K562 (cell line): ENCODE data around the gene CCDC187. TPM values are rescaled to one million over a fixed set of nuclear protein-coding genes. Genes with fewer than 3 reads are reported as not detected.

Source experiments
- E2F3 ChIP-seq: fragments of 250-450 bp; sonication (Bioruptor Pico); IDR thresholded peaks from 2 replicates; pipeline ENCODE4 v1.4.0; 2020; ENCODE audit warnings: mild to moderate bottlenecking
- ELF2 ChIP-seq: fragments of 250-450 bp; sonication (Bioruptor Pico); IDR thresholded peaks from 2 replicates; pipeline ENCODE4 v1.5.0; 2021; ENCODE audit warnings: mild to moderate bottlenecking
- EP300 ChIP-seq: IDR thresholded peaks from 2 replicates; pipeline ENCODE4 v1.6.1; 2012; ENCODE audit warnings: low read length, improper control_type of control experiment
- ESRRB ChIP-seq: fragments of 250-450 bp; sonication (Bioruptor Pico); IDR thresholded peaks from 2 replicates; pipeline ENCODE4 v1.5.0; 2020; ENCODE audit warnings: mild to moderate bottlenecking, moderate library complexity, borderline replicate concordance
- HIVEP1 ChIP-seq: fragments of 250-450 bp; sonication (Bioruptor Pico); IDR thresholded peaks from 2 replicates; pipeline ENCODE4 v1.4.0; 2020; ENCODE audit warnings: mild to moderate bottlenecking
- HLTF ChIP-seq: fragments of 450-650 bp; IDR thresholded peaks from 2 replicates; pipeline ENCODE4 v1.6.1; 2016
- KDM1A ChIP-seq, 2 experiments: fragments of 450-650 bp; IDR thresholded peaks; 2 replicates each; pipeline ENCODE4 v1.6.1; 2016; ENCODE audit warnings: mild to moderate bottlenecking in 2 of 2
- KLF1 ChIP-seq: fragments of 450-650 bp; IDR thresholded peaks from 2 replicates; pipeline ENCODE4 v1.6.1; 2016; ENCODE audit warnings: missing genetic modification characterization, missing compliant biosample characterization
- MBD2 ChIP-seq: sonication (generic); IDR thresholded peaks from 2 replicates; pipeline ENCODE4 v1.6.1; 2016; ENCODE audit warnings: low read depth, borderline replicate concordance
- MCM2 ChIP-seq: fragments of 450-650 bp; IDR thresholded peaks from 2 replicates; pipeline ENCODE4 v1.6.1; 2017; ENCODE audit warnings: low read depth, mild to moderate bottlenecking
- NCOA2 ChIP-seq, 2 experiments: fragments of 450-650 bp; IDR thresholded peaks; 2 replicates each; pipeline ENCODE4 v1.6.1; 2018; ENCODE audit warnings: mild to moderate bottlenecking in 2 of 2, moderate library complexity in 1 of 2; ENCODE audit not compliant: partially characterized antibody in 2 of 2
- SRSF7 ChIP-seq: fragments of 200-400 bp; formaldehyde crosslinking; optimal IDR thresholded peaks from 2 replicates; pipeline ENCODE3; 2017; ENCODE audit warnings: mild to moderate bottlenecking, low read depth, low read length
- ZFP36 ChIP-seq: fragments of 150-350 bp; IDR thresholded peaks from 2 replicates; pipeline ENCODE4 v1.6.1; 2018; ENCODE audit warnings: low read length, low read depth; ENCODE audit not compliant: partially characterized antibody
- ZFP91 ChIP-seq: sonication (generic); formaldehyde crosslinking; IDR thresholded peaks from 2 replicates; pipeline ENCODE4 v1.8.0; 2022; ENCODE audit warnings: mild to moderate bottlenecking, missing genetic modification reagents
- ZKSCAN8 ChIP-seq: fragments of 200-800 bp; sonication (Bioruptor generic); IDR thresholded peaks from 2 replicates; pipeline ENCODE4 v1.6.1; 2016; ENCODE audit warnings: missing genetic modification characterization, missing compliant biosample characterization
- ZNF695 ChIP-seq: fragments of 450-650 bp; formaldehyde crosslinking; IDR thresholded peaks from 2 replicates; pipeline ENCODE4 v1.4.0; 2020; ENCODE audit warnings: mild to moderate bottlenecking, moderate library complexity
- ZNF764 ChIP-seq: fragments of 250-450 bp; sonication (Bioruptor Pico); IDR thresholded peaks from 2 replicates; pipeline ENCODE4 v1.4.0; 2020; ENCODE audit warnings: low read depth, mild to moderate bottlenecking, moderate library complexity
- polyA plus RNA-seq, 8 experiments: library from polyadenylated mRNA; depleted of rRNA in 4 of 8; stranded (reverse) in 5 of 8; unstranded in 3 of 8; fragments of >200 nt; fragmentation: Nextera tagmentation in 2 of 8; fragmentation: Illumina TruSeq in 1 of 8; extraction: Ambion mirVana in 2 of 8; extraction: Trizol in 1 of 8; gene quantifications; 2 replicates each; pipeline versions ENCODE4 v1.2.1 to v1.2.3, GENCODE V29; 2011 to 2014; ENCODE audit warnings: inconsistent platforms in 1 of 8, missing spikeins in 1 of 8
- total RNA-seq, 7 experiments: library from RNA; depleted of rRNA in 6 of 7; stranded (reverse); fragments of >200 nt in 6 of 7; fragmentation: Illumina TruSeq in 2 of 7; extraction: Trizol in 2 of 7; gene quantifications; 2 replicates each; pipeline versions ENCODE4 v1.2.1 to v1.2.3, GENCODE V29; 2011 to 2021; ENCODE audit warnings: low replicate concordance in 1 of 7
- TF ChIP-seq, protein P1 (sequence below): fragments of 450-650 bp; IDR thresholded peaks from 2 replicates; pipeline ENCODE4 v1.6.1; 2016
- TF ChIP-seq, protein P2 (sequence below): fragments of 250-450 bp; sonication (Bioruptor Pico); IDR thresholded peaks from 2 replicates; pipeline ENCODE4 v1.5.1; 2021; ENCODE audit warnings: mild to moderate bottlenecking
- TF ChIP-seq, protein P3 (sequence below): fragments of 450-650 bp; conservative IDR thresholded peaks from 2 replicates; pipeline ENCODE4 v1.6.1; 2016; ENCODE audit warnings: missing genetic modification characterization, low read depth, mild to moderate bottlenecking, control low read depth, missing compliant biosample characterization
- TF ChIP-seq, protein P4 (sequence below): fragments of 450-650 bp; IDR thresholded peaks from 2 replicates; pipeline ENCODE4 v1.6.1; 2016; ENCODE audit warnings: borderline replicate concordance

Gene CCDC187
- total and polyA plus RNA-seq, 9 of the 15 experiments (the other 6 are each of a cell fraction or from before 2014, with no cell fraction given), result not detected

- TF ChIP-seq ZFP91 (CRISPR knock-in tag), result no peak
- no peak for TF ChIP-seq ZKSCAN8 (CRISPR knock-in tag)
- no peak for TF ChIP-seq MBD2
- TF ChIP-seq, protein P1, sequence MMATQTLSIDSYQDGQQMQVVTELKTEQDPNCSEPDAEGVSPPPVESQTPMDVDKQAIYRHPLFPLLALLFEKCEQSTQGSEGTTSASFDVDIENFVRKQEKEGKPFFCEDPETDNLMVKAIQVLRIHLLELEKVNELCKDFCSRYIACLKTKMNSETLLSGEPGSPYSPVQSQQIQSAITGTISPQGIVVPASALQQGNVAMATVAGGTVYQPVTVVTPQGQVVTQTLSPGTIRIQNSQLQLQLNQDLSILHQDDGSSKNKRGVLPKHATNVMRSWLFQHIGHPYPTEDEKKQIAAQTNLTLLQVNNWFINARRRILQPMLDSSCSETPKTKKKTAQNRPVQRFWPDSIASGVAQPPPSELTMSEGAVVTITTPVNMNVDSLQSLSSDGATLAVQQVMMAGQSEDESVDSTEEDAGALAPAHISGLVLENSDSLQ, result peak; percentile 65
- TF ChIP-seq ZNF695 (CRISPR knock-in tag), result no peak
- no peak for TF ChIP-seq ZFP36
- no peak for TF ChIP-seq ELF2 (CRISPR knock-in tag)
- no peak for TF ChIP-seq NCOA2 (IDR thresholded peaks at IDR 0.05; ENCODE audit: partially characterized antibody in 2 of 2)
- no peak for TF ChIP-seq SRSF7
- TF ChIP-seq KDM1A (IDR thresholded peaks at IDR 0.05), result peak; percentile 16 to 58; a peak in 1 of 4 replicates
- no peak for TF ChIP-seq EP300
- TF ChIP-seq ZNF764 (CRISPR knock-in tag), result no peak
- no peak for TF ChIP-seq ESRRB (CRISPR knock-in tag)
- no peak for TF ChIP-seq HLTF
- no peak for TF ChIP-seq HIVEP1 (CRISPR knock-in tag)
- TF ChIP-seq E2F3 (CRISPR knock-in tag), result no peak
- TF ChIP-seq, protein P2, sequence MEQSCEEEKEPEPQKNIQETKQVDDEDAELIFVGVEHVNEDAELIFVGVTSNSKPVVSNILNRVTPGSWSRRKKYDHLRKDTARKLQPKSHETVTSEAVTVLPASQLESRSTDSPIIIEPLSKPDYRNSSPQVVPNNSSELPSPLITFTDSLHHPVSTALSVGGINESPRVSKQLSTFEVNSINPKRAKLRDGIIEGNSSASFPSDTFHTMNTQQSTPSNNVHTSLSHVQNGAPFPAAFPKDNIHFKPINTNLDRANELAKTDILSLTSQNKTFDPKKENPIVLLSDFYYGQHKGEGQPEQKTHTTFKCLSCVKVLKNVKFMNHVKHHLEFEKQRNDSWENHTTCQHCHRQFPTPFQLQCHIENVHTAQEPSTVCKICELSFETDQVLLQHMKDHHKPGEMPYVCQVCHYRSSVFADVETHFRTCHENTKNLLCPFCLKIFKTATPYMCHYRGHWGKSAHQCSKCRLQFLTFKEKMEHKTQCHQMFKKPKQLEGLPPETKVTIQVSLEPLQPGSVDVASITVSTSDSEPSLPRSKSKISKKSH (CRISPR knock-in tag), result no peak
- TF ChIP-seq, protein P3, sequence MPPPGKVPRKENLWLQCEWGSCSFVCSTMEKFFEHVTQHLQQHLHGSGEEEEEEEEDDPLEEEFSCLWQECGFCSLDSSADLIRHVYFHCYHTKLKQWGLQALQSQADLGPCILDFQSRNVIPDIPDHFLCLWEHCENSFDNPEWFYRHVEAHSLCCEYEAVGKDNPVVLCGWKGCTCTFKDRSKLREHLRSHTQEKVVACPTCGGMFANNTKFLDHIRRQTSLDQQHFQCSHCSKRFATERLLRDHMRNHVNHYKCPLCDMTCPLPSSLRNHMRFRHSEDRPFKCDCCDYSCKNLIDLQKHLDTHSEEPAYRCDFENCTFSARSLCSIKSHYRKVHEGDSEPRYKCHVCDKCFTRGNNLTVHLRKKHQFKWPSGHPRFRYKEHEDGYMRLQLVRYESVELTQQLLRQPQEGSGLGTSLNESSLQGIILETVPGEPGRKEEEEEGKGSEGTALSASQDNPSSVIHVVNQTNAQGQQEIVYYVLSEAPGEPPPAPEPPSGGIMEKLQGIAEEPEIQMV (tag), result no peak
- TF ChIP-seq MCM2, result no peak
- TF ChIP-seq, protein P4, sequence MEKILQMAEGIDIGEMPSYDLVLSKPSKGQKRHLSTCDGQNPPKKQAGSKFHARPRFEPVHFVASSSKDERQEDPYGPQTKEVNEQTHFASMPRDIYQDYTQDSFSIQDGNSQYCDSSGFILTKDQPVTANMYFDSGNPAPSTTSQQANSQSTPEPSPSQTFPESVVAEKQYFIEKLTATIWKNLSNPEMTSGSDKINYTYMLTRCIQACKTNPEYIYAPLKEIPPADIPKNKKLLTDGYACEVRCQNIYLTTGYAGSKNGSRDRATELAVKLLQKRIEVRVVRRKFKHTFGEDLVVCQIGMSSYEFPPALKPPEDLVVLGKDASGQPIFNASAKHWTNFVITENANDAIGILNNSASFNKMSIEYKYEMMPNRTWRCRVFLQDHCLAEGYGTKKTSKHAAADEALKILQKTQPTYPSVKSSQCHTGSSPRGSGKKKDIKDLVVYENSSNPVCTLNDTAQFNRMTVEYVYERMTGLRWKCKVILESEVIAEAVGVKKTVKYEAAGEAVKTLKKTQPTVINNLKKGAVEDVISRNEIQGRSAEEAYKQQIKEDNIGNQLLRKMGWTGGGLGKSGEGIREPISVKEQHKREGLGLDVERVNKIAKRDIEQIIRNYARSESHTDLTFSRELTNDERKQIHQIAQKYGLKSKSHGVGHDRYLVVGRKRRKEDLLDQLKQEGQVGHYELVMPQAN, result no peak
- TF ChIP-seq KLF1 (tag), result no peak
Observed at GRCh38 chr9:136311051-136312008, 7.4 kb upstream of the CCDC187 start (continued).
